Endothelial cell of hepatic sinusoid (primary cell): ENCODE measurements around the gene HSPA14.
"Not testable (repeated sequence)": the region's sequence is repeated elsewhere in the genome, so short reads cannot be mapped to it uniquely, and the experiment has no call there.

Experiments used
- in situ Hi-C: cut with HindIII; loops from 2 replicates; pipeline ENCODE4 v1.10.0; 2017; ENCODE audit warnings: low sequenced_read_pairs

Gene HSPA14, protein sequence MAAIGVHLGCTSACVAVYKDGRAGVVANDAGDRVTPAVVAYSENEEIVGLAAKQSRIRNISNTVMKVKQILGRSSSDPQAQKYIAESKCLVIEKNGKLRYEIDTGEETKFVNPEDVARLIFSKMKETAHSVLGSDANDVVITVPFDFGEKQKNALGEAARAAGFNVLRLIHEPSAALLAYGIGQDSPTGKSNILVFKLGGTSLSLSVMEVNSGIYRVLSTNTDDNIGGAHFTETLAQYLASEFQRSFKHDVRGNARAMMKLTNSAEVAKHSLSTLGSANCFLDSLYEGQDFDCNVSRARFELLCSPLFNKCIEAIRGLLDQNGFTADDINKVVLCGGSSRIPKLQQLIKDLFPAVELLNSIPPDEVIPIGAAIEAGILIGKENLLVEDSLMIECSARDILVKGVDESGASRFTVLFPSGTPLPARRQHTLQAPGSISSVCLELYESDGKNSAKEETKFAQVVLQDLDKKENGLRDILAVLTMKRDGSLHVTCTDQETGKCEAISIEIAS

DNA sequence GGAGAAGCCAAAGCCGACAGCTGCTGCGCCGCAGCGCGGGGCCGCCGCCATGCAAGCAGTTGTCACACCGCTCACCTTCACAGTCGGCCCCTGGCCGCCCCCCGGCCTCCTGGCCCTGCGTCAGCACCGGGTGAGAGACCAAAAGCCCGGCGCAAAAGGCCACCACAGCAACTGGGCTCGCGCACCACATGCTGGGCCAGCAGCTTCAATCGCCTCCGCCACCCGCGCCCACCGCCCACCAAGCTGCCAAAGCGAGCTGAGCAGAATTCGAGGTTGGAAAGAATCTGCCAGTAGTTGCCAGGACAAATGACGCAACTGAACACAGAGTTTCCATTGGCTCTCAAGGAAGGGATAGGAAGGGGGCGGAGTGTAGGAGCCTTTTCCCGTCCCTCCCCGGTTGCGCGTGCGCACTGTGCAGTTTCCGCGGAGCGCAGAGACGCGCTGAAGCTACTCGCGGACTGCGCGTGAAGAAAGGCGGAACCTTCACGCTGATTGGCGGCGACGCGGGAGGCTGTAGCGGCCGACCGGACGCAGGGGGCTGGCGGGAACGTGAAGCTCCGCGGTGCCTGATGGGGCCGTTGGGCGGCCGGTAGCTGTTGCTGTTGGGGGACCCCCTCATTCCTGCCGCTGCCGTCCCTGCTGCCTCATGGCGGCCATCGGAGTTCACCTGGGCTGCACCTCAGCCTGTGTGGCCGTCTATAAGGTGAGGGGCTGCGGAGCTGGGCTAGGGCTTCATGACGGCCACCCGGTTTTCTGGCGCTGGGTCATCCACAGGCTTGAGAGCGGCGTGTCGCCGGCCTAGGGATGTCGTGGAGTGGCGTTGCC lies at the start of gene HSPA14, which contains the start of the genes CDNF and MSANTD7:
Gene HSPA14, plus strand, starts transcription at position 550 of the 825 bp plus-strand sequence. Its CDS starts 97 bp downstream, at position 647.
Gene CDNF, minus strand, starts transcription at position 281 of the 825 bp plus-strand sequence. Its CDS starts 91 bp downstream, at position 190.
Gene MSANTD7, plus strand, starts transcription at position 550 of the 825 bp plus-strand sequence. CDS start 3,979 bp downstream, outside the sequence.
- in situ Hi-C loops, result loop anchor here (5.0 to 25.0 kb wide), 2 partner anchors 44 to 301 kb away; no protein-coding TSS in a partner anchor

- in situ Hi-C loops, result no loop called here
Observed at GRCh38 chr10:14798636-14799035, 39.5 kb upstream of the HSPA14 start.

GRCh38 chr10:14800397-14800796 lies 37.7 kb upstream of the HSPA14 start:
- in situ Hi-C loops, result no loop called here

GRCh38 chr10:14801723-14802122 lies 36.4 kb upstream of the HSPA14 start:
- in situ Hi-C loops, result no loop called here

DNA sequence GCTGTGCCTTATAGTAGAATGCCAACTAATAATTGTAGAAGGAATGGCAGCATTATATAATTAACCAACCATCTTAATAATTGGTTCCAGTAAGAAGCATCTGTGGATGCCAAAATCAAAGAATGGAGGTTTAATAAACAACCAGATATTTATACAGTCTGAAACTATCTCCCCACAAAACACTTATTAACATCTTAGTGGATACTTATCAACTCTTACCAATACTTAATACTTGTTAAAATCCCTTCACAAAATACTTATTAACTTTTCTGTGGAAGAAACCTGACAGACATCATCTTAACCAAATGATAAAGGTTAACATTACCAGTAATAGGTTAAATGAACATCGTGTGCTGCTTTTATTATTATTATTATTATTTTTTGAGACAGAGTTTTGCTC lies 34.3 kb upstream of the HSPA14 start:
- in situ Hi-C loops, result no loop called here

GRCh38 chr10:14806318-14806717 lies 31.8 kb upstream of the HSPA14 start:
- in situ Hi-C loops, result no loop called here

- in situ Hi-C loops, result no loop called here
Observed at GRCh38 chr10:14810969-14811953, 26.8 kb upstream of the HSPA14 start.

DNA sequence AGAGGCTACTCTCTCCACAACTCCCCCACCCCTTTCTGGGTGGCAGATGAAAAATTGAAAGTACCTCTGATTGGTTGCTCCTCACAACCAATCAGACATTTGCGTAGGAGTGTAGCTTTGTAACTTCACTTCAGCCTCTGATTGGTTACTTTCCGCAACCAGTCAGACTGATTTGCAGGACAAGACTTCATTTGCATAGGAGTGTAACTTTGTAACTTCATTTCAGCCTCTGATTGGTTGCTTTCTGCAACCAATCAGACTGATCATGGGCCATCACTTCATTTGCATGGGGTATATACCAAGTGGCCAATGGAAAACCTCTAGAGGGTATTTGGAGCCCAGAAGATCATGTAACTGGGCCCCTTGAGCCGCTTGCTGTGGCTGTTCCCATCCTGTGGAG lies 25.8 kb upstream of the HSPA14 start:
- in situ Hi-C loops, result no loop called here

DNA sequence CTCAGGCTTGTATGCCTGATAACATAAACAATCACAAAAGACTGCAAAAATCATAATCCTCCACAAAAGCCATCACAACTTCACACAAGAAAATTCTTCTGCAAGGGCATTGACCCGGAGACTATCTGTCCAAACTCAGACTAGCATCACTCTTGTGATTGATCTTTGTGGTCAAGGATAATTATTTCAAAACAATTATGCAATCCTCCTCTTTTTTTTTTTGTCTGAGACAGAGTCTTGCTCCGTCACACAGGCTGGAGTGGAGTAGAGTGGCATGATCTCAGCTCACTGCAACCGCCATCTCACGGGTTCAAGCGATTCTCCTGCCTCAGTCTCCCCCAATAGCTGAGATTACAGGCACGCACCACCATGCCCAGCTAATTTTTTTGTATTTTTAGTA lies 22.4 kb upstream of the HSPA14 start:
- in situ Hi-C loops, result no loop called here

DNA sequence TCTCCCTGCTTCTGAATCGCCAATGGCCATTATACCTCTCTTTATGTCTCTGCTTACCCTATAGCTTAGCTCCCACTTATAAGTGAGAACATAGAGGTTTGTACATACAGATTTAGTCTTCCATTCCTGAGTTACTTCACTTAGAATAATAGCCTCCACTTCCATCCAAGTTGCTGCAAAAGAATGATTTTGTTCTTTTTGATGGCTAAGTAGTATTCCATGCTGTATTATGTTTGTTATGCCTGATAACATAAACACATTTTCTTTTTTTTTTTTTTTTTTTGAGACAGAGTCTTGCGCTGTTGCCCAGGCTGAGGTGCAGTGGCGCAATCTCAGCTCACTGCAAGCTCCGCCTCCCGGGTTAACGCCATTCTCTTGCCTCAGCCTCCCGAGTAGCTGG lies 21.4 kb upstream of the HSPA14 start:
- in situ Hi-C loops, result not testable (repeated sequence)

DNA sequence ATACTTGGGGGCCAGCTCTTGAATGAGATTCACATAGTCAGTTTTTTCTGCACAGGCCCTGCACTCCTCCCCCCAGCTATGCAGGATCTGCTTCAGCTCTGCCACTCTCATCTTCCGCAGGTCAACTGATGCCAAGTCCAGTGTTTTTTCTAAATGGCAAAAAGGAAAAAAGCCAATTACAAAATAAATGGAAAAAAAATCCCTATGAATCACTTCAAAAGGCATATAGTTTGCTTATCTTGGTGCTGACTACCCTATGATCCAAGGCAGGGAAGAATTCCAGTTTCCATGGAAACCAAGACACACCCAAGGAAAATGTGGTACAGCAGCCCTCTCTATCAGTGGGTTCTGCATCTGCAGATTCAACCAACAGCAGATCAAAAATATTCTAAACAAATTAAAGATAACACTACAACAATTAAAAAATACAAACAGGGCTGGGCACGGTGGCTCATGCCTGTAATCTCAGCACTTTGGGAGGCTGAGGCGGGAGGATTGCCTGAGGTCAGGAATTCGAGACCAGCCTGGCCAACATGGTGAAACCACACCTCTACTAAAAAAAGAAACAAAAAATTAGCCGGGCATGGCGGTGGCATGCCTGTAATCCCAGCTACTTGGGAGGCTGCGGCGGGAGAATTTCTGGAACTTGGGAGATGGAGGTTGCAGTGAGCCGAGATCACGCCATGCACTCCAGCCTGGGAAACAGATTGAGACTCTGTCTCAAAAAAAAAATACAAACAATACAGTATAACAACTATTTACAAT lies 17.9 kb upstream of the HSPA14 start:
- in situ Hi-C loops, result no loop called here

DNA sequence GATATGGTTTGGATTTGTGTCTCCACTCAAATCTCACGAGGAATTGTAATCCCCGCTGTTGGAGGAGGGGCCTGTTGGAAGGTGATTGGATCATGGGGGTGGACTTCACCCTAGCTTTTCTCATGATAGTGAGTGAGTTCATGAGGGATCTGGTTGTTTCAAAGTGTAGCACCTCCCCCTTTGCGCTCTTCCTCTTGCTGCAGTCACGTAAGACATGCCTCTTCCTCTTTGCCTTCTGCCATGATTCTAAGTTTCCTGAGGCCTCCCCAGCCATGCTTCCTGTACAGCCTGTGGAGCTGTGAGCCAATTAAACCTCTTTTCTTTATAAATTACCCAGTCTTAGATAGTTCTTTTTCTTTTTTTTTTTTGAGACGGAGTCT lies 17.3 kb upstream of the HSPA14 start:
- in situ Hi-C loops, result no loop called here

- in situ Hi-C loops, result no loop called here
Observed at GRCh38 chr10:14821635-14822375, 16.3 kb upstream of the HSPA14 start.

GRCh38 chr10:14822879-14823755 lies 15.0 kb upstream of the HSPA14 start:
- in situ Hi-C loops, result no loop called here

- in situ Hi-C loops, result no loop called here
Observed at GRCh38 chr10:14823966-14824365, 14.1 kb upstream of the HSPA14 start.

DNA sequence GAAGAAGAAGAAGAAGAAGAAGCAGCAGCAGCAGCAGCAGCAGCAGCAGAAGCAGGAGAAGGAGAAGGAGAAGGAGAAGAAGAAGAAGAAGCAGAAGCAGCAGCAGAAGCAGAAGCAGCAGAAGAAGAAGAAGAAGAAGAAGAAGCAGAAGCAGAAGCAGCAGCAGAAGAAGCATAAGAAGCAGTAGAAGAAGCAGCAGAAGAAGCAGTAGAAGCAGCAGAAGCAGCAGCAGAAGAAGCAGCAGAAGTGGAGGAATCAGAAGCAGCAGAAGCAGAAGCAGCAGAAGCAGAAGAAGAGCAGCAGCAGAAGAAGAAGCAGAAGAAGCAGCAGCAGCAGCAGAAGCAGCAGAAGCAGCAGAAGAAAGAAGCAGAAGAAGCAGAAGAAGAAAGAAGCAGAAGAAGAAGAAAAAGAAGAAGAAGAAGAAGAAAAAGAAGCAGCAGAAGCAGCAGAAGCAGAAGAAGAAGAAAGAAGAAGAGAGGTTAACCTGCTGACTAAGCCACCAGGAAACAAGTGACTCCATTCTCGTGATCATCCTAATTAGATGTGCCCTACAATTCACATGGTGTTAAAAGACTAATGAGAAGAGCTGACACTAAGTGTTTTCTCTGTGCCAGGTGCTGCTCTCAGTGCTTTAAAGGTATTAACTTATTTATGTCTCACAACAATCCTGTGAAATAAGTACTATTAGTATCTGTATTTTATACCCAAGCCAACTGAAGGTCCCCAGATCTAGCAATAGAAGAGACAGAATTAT lies 11.9 kb upstream of the HSPA14 start:
- in situ Hi-C loops, result loop anchor here (25.0 kb wide), 1 partner anchor 289 kb away; no protein-coding TSS in a partner anchor

GRCh38 chr10:14833106-14833505 lies 5.0 kb upstream of the HSPA14 start:
- in situ Hi-C loops, result loop anchor here (25.0 kb wide), 1 partner anchor 296 kb away; no protein-coding TSS in a partner anchor
